ENCODE data around the gene ABCG4.
A peak's percentile ranks its signal among the peaks of the same experiment; 100 is the strongest.
"Not testable (repeated sequence)": the region's sequence is repeated elsewhere in the genome, so short reads cannot be mapped to it uniquely, and the experiment has no call there.

The ABCG4 gene

GRCh38 chr11:119185981-119186634 is 37.3 kb downstream of the ABCG4 start:
- no peak for DNase-seq

GRCh38 chr11:119187123-119187892 is 38.5 kb downstream of the ABCG4 start:
- no peak for DNase-seq

GRCh38 chr11:119188067-119188466 is 39.2 kb downstream of the ABCG4 start:
- no peak for DNase-seq

GRCh38 chr11:119188887-119189286 is 40.0 kb downstream of the ABCG4 start:
- no peak for DNase-seq

GRCh38 chr11:119189393-119189792 is 40.5 kb downstream of the ABCG4 start:
- no peak for DNase-seq

GRCh38 chr11:119190531-119190930 is 41.7 kb downstream of the ABCG4 start:
- DNase-seq, result no peak

- not testable (repeated sequence) for DNase-seq
These were observed 42.4 kb downstream of the ABCG4 start for GRCh38 chr11:119191265-119191664.

GRCh38 chr11:119192111-119192510 is 43.3 kb downstream of the ABCG4 start:
- DNase-seq, result no peak

GRCh38 chr11:119193001-119193400 is 44.1 kb downstream of the ABCG4 start:
- DNase-seq, result no peak

GRCh38 chr11:119193626-119194025 is 44.8 kb downstream of the ABCG4 start:
- DNase-seq, result no peak

GRCh38 chr11:119194811-119195440 is 46.1 kb downstream of the ABCG4 start:
- DNase-seq, result no peak

GRCh38 chr11:119195680-119196079 is 46.8 kb downstream of the ABCG4 start:
- DNase-seq, result no peak

GRCh38 chr11:119196833-119197483 is 48.1 kb downstream of the ABCG4 start:
- peak; percentile 61 for DNase-seq

GRCh38 chr11:119198925-119199324 is 50.1 kb downstream of the ABCG4 start:
- DNase-seq, result no peak

GRCh38 chr11:119201236-119201635 is 52.4 kb downstream of the ABCG4 start:
- DNase-seq, result not testable (repeated sequence)

GRCh38 chr11:119202554-119202953 is 53.7 kb downstream of the ABCG4 start:
- DNase-seq, result no peak

GRCh38 chr11:119204066-119204465 is 55.2 kb downstream of the ABCG4 start:
- DNase-seq, result no peak

- DNase-seq, result no peak
These were observed 56.2 kb downstream of the ABCG4 start for GRCh38 chr11:119205080-119205479.

- peak; percentile 97 for DNase-seq
These were observed 57.0 kb downstream of the ABCG4 start, which contains the start of gene CBL for GRCh38 chr11:119205574-119206510. Gene CBL (plus strand): TSS chr11:119206339. CDS start chr11:119206418, 79 bp downstream.

GRCh38 chr11:119206511-119207414 is 57.9 kb downstream of the ABCG4 start:
- DNase-seq, result peak; percentile 59

GRCh38 chr11:119207415-119207960 is 58.6 kb downstream of the ABCG4 start:
- DNase-seq, result no peak
